ENCODE results near the gene USP6NL. TPM values are rescaled to one million over a fixed set of nuclear protein-coding genes. Genes with fewer than 3 reads are reported as not detected.

USP6NL gene
- total and polyA plus RNA-seq, 2 of the 8 experiments (the other 6 are each of a cell fraction or from before 2014, with no cell fraction given) = 10.9 to 28.8 TPM

DNA sequence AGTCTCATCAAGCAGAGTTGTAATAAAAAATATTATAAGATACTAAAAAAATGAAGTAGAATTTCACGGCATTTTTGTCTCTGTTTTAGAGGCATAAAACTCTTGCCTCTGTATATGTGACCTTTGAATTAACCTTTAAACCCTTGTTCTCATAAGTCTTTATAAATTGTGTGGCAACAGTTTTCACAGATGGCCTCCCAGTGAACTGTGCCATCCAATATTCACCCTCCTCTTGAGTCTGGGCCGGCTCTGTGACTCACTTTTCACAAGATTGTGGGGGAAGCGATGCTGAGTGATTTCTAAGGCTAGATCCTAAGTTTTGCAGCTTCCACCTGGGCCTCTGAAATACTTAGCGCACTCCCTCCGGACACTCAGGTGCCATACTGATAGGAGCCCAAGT lies 4.6 kb upstream of the USP6NL start (continued):
- no peak for TF ChIP-seq GABPA (IDR thresholded peaks at IDR 0.05; ENCODE audit: borderline replicate concordance, insufficient read depth, low read length)
- no peak for TF ChIP-seq NRF1 (IDR thresholded peaks at IDR 0.05; ENCODE audit: low read depth, low read length)
